Measurements from ENCODE around the gene FBXO36. TPM values are rescaled to one million over a fixed set of nuclear protein-coding genes. Genes with fewer than 3 reads are reported as not detected.

The FBXO36 gene
- total and polyA plus RNA-seq, 2 experiments from 2014 or later = 5.8 to 7.6 TPM

- H3K9me2 ChIP-seq (ENCODE audit: insufficient read depth) = no peaks in the 10 kb centered on the region
- no peak for DNase-seq (ENCODE audit: low spot score)
- Mint-ChIP-seq H3K27ac (no peak overlapping the region), H3K27me3 (ENCODE audit: insufficient read depth, low read depth, poor library complexity) (no peaks in the 10 kb centered on the region), H3K36me3 (ENCODE audit: low read depth) (no peaks in the 10 kb centered on the region), H3K4me1 (no peaks in the 10 kb centered on the region), H3K9me3 (no peaks in the 10 kb centered on the region), H3K4me3 (no peak overlapping the region)
- no peaks in the 10 kb centered on the region for H3K27me3 ChIP-seq (ENCODE audit: insufficient read depth)
- TF ChIP-seq EZH2 (IDR thresholded peaks at IDR 0.05; ENCODE audit: low read depth, unreplicated experiment) (no peak), REST (IDR thresholded peaks at IDR 0.05; ENCODE audit: unreplicated experiment) (no peak), JUNB (IDR thresholded peaks at IDR 0.05; ENCODE audit: unreplicated experiment) (no peak), ZNF331 (CRISPR knock-in tag; IDR thresholded peaks at IDR 0.05; ENCODE audit: low read depth) (no peak), ZNF114 (CRISPR knock-in tag; IDR thresholded peaks at IDR 0.05) (no peak), EZH2phosphoT487 (IDR thresholded peaks at IDR 0.05; ENCODE audit: unreplicated experiment) (no peak), STAT1 (IDR thresholded peaks at IDR 0.05; ENCODE audit: unreplicated experiment) (no peak), CREB1 (CRISPR knock-in tag; IDR thresholded peaks at IDR 0.05; ENCODE audit: low read depth) (no peak), POLR2AphosphoS5 (IDR thresholded peaks at IDR 0.05; ENCODE audit: low read depth) (no peak), NANOG (IDR thresholded peaks at IDR 0.05; ENCODE audit: borderline replicate concordance) (no peak)
- TF ChIP-seq, protein P1, sequence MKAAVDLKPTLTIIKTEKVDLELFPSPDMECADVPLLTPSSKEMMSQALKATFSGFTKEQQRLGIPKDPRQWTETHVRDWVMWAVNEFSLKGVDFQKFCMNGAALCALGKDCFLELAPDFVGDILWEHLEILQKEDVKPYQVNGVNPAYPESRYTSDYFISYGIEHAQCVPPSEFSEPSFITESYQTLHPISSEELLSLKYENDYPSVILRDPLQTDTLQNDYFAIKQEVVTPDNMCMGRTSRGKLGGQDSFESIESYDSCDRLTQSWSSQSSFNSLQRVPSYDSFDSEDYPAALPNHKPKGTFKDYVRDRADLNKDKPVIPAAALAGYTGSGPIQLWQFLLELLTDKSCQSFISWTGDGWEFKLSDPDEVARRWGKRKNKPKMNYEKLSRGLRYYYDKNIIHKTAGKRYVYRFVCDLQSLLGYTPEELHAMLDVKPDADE (IDR thresholded peaks at IDR 0.05) = no peak
- TF ChIP-seq, protein P2, sequence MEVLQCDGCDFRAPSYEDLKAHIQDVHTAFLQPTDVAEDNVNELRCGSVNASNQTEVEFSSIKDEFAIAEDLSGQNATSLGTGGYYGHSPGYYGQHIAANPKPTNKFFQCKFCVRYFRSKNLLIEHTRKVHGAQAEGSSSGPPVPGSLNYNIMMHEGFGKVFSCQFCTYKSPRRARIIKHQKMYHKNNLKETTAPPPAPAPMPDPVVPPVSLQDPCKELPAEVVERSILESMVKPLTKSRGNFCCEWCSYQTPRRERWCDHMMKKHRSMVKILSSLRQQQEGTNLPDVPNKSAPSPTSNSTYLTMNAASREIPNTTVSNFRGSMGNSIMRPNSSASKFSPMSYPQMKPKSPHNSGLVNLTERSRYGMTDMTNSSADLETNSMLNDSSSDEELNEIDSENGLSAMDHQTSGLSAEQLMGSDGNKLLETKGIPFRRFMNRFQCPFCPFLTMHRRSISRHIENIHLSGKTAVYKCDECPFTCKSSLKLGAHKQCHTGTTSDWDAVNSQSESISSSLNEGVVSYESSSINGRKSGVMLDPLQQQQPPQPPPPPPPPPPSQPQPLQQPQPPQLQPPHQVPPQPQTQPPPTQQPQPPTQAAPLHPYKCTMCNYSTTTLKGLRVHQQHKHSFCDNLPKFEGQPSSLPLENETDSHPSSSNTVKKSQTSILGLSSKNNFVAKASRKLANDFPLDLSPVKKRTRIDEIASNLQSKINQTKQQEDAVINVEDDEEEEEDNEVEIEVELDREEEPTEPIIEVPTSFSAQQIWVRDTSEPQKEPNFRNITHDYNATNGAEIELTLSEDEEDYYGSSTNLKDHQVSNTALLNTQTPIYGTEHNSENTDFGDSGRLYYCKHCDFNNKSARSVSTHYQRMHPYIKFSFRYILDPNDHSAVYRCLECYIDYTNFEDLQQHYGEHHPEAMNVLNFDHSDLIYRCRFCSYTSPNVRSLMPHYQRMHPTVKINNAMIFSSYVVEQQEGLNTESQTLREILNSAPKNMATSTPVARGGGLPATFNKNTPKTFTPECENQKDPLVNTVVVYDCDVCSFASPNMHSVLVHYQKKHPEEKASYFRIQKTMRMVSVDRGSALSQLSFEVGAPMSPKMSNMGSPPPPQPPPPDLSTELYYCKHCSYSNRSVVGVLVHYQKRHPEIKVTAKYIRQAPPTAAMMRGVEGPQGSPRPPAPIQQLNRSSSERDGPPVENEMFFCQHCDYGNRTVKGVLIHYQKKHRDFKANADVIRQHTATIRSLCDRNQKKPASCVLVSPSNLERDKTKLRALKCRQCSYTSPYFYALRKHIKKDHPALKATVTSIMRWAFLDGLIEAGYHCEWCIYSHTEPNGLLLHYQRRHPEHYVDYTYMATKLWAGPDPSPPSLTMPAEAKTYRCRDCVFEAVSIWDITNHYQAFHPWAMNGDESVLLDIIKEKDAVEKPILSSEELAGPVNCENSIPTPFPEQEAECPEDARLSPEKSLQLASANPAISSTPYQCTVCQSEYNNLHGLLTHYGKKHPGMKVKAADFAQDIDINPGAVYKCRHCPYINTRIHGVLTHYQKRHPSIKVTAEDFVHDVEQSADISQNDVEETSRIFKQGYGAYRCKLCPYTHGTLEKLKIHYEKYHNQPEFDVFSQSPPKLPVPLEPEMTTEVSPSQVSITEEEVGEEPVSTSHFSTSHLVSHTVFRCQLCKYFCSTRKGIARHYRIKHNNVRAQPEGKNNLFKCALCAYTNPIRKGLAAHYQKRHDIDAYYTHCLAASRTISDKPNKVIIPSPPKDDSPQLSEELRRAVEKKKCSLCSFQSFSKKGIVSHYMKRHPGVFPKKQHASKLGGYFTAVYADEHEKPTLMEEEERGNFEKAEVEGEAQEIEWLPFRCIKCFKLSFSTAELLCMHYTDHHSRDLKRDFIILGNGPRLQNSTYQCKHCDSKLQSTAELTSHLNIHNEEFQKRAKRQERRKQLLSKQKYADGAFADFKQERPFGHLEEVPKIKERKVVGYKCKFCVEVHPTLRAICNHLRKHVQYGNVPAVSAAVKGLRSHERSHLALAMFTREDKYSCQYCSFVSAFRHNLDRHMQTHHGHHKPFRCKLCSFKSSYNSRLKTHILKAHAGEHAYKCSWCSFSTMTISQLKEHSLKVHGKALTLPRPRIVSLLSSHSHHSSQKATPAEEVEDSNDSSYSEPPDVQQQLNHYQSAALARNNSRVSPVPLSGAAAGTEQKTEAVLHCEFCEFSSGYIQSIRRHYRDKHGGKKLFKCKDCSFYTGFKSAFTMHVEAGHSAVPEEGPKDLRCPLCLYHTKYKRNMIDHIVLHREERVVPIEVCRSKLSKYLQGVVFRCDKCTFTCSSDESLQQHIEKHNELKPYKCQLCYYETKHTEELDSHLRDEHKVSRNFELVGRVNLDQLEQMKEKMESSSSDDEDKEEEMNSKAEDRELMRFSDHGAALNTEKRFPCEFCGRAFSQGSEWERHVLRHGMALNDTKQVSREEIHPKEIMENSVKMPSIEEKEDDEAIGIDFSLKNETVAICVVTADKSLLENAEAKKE (CRISPR knock-in tag; IDR thresholded peaks at IDR 0.05) = no peak
- TF ChIP-seq, protein P3, sequence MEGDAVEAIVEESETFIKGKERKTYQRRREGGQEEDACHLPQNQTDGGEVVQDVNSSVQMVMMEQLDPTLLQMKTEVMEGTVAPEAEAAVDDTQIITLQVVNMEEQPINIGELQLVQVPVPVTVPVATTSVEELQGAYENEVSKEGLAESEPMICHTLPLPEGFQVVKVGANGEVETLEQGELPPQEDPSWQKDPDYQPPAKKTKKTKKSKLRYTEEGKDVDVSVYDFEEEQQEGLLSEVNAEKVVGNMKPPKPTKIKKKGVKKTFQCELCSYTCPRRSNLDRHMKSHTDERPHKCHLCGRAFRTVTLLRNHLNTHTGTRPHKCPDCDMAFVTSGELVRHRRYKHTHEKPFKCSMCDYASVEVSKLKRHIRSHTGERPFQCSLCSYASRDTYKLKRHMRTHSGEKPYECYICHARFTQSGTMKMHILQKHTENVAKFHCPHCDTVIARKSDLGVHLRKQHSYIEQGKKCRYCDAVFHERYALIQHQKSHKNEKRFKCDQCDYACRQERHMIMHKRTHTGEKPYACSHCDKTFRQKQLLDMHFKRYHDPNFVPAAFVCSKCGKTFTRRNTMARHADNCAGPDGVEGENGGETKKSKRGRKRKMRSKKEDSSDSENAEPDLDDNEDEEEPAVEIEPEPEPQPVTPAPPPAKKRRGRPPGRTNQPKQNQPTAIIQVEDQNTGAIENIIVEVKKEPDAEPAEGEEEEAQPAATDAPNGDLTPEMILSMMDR (conservative IDR thresholded peaks at IDR 0.05; ENCODE audit: low read depth in 2 of 2) = no peak
- H2AFZ ChIP-seq = no peak overlapping the region
- no peak for ATAC-seq
- H3K4me3 ChIP-seq = no peak overlapping the region
- no peaks in the 10 kb centered on the region for H3K4me1 ChIP-seq (ENCODE audit: insufficient read depth)
- H3F3A ChIP-seq (replicated peaks; ENCODE audit: low read depth) = no peaks in the 10 kb centered on the region
- no peaks in the 10 kb centered on the region for H3K36me3 ChIP-seq (ENCODE audit: insufficient read depth)
- no peak overlapping the region for H3K4me2 ChIP-seq
- no peak overlapping the region for H3K27ac ChIP-seq (ENCODE audit: low read depth)
- no peaks in the 10 kb centered on the region for H4K20me1 ChIP-seq (replicated peaks; ENCODE audit: insufficient read depth)
- no peaks in the 10 kb centered on the region for H3K79me2 ChIP-seq (replicated peaks; ENCODE audit: insufficient read depth)
Measured at GRCh38 chr2:229997565-229997964, 75.3 kb downstream of the FBXO36 start.
